NT2/D1 (cell line): ENCODE measurements around the gene HPCAL1.

Experiments used
- SUZ12 ChIP-seq: IDR thresholded peaks from 2 replicates; pipeline ENCODE4 v1.6.1; 2011; ENCODE audit not compliant: insufficient read length, insufficient read depth; ENCODE audit errors: extremely low read depth
- YY1 ChIP-seq: IDR thresholded peaks from 2 replicates; pipeline ENCODE4 v1.6.1; 2011; ENCODE audit not compliant: insufficient read length, insufficient read depth
- ZNF274 ChIP-seq: IDR thresholded peaks from 2 replicates; pipeline ENCODE4 v1.6.1; 2011; ENCODE audit warnings: mild to moderate bottlenecking, low read depth, low read length

DNA sequence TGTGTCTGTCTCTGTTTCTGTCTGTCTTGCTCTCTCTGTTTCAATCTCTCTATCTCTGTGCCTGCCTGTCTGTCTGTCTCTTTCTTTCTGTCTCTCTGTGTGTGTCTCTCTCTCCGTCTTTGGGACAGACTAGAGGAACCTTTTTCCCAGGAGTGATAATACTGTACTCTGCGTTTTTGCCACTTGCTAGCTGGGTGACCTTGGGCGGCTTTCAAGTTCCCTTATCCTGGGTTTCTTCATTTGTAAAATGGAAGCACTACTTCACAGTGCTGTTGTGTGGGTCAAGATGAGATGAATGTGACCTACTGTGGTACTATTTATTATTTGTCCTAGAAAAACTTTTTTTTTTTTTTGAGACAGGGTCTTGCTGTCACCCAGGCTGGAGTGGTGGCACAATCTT, 42.4 kb downstream of the HPCAL1 start:
- no peak for TF ChIP-seq ZNF274
- no peak for TF ChIP-seq SUZ12
- no peak for TF ChIP-seq YY1
